ENCODE data around the gene STARD13.
A peak's percentile ranks its signal among the peaks of the same experiment; 100 is the strongest.

The STARD13 gene

DNA sequence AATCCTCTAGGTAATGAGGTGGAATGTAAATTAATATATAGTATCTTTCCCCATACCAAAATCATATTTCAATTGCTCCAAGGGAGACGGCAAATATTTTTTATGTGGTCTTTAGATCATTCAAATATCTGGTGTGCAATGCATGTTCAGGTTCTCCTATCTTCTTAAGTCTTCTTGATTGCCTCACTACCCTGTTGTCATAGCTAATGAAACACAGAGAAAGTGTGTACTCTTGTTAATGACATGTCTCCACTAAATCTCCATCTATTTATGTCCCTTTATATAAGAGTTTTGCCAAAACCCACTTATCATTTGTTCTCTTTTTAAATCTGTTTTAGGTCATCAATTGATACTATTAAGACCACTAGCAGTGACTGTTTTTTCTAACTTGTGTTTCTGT lies 6.6 kb downstream of the STARD13 start:
- H3K9me3 Mint-ChIP-seq, result no peaks in the 10 kb centered on the region
- H3K36me3 Mint-ChIP-seq (ENCODE audit: low read depth), result no peaks in the 10 kb centered on the region
- H3K27me3 Mint-ChIP-seq (ENCODE audit: low read depth), result no peaks in the 10 kb centered on the region
- no peak overlapping the region for H3K4me3 Mint-ChIP-seq
- peaks cover 68% of the 10 kb centered on the region for H3K4me1 Mint-ChIP-seq
- TF ChIP-seq CTCF (IDR thresholded peaks at IDR 0.05; ENCODE audit: unreplicated experiment in 3 of 3), result no peak
- H3K27ac Mint-ChIP-seq, result peak overlapping the region in 2 of 3 experiments; percentile 13 to 46

DNA sequence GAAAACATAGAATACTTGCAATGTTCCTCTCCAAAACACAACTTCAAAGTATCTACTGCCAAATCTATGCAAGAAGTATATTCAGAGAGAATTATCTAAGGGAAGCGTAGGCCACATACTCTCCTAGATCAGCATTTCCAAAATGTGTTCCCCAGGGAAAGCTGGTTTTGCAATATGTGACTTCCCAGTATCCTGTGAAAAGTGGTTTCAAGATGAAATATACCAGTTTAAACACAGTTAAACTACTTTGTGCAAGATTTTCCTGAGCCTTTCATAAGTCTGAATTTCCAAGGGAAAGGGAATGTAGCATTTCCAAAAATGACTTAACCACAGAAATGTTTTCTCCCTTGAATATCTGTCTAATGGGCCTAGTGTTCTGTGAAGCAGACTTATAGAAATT lies 7.6 kb downstream of the STARD13 start:
- Mint-ChIP-seq H3K36me3 (ENCODE audit: low read depth) (no peaks in the 10 kb centered on the region), H3K27ac (peak overlapping the region in 2 of 3 experiments; percentile 13 to 92), H3K27me3 (ENCODE audit: low read depth) (no peaks in the 10 kb centered on the region), H3K4me3 (peak overlapping the region in 1 of 3 experiments; percentile 12), H3K9me3 (no peaks in the 10 kb centered on the region), H3K4me1 (peaks cover 74% of the 10 kb centered on the region)
- no peak for TF ChIP-seq CTCF (IDR thresholded peaks at IDR 0.05; ENCODE audit: unreplicated experiment in 3 of 3)

DNA sequence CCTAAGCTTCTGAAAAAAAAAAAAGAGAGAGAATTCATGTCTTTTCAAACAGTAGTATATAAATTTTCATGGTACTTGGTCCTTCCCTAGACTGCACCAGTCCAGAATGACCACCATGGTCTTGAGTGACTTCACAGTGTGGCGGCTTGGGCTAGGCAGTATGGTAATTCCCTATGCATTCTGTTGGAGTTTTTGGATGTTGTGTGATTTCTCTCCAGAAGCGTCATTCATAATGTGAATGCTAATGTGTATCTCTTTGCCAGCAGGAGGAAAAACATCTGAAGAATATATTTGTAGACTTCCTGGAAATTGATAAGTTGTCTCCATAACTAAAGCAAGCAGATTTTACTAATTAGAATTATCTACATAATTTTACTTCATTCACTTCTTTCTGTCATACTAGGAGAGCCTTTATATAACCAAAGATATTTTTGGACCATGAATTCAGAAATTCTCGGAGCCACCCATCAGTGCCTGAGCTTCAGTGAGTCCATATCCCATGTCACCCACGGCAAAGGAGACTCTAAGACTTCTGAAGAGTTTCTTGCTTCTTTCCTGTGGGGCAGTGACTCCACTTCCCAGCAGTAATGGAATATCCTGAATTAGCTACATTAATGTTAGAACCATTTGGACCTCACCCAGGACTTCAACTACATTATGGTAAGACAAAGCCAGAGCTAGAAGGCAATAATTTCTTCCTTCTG lies 8.4 kb downstream of the STARD13 start:
- peaks cover 79% of the 10 kb centered on the region for H3K4me1 Mint-ChIP-seq
- H3K36me3 Mint-ChIP-seq (ENCODE audit: low read depth), result no peaks in the 10 kb centered on the region
- H3K27ac Mint-ChIP-seq, result peak overlapping the region in 2 of 3 experiments; percentile 13 to 92
- TF ChIP-seq CTCF (IDR thresholded peaks at IDR 0.05; ENCODE audit: unreplicated experiment in 3 of 3), result no peak
- H3K9me3 Mint-ChIP-seq, result no peaks in the 10 kb centered on the region
- H3K4me3 Mint-ChIP-seq, result peak overlapping the region in 1 of 3 experiments; percentile 60
- H3K27me3 Mint-ChIP-seq (ENCODE audit: low read depth), result no peaks in the 10 kb centered on the region

DNA sequence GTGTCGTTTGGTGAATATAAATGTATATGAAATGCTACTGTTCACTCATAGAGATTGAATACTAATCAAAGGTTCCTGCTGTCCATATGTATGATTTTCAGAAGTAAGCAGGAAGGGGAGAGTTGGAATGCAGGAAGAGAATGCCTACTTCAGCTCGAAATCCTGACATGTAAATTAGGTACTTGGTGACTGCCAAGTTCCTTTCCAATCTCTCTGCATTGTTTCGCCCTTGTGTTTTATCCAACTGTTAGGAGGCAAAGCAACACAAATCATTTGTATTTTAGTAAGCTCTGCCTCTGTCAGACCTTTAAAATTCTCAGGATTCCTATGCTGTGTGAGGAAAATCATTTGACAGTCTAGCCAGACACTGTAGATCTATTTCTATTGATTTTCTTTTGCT lies 9.0 kb downstream of the STARD13 start:
- Mint-ChIP-seq H3K36me3 (ENCODE audit: low read depth) (no peaks in the 10 kb centered on the region), H3K27ac (peak overlapping the region; percentile 13 to 92 (median 30)), H3K4me3 (no peak overlapping the region), H3K9me3 (no peaks in the 10 kb centered on the region), H3K4me1 (peaks cover 75% of the 10 kb centered on the region), H3K27me3 (ENCODE audit: low read depth) (no peaks in the 10 kb centered on the region)
- no peak for TF ChIP-seq CTCF (IDR thresholded peaks at IDR 0.05; ENCODE audit: unreplicated experiment in 3 of 3)

DNA sequence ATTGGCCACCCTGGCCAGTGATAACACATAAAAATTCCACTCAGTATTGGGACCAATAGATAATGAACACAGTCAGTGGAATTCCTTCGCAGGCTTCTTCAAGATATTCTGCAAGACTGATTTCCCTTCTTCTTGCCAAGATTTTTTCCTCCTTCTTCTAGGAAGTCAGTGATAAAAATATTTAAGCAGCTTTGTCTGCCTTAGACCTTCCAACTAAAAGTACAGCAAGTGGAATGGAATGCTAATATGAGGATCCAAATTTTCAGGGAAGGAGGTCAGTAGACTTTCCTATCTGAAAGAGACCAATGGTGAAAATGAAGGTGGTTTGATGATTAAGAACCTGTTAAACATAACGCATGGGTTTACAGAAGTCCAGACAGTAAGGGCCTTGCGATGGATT lies 9.6 kb downstream of the STARD13 start:
- Mint-ChIP-seq H3K36me3 (ENCODE audit: low read depth) (no peaks in the 10 kb centered on the region), H3K27ac (peak overlapping the region; percentile 13 to 88 (median 51))

More for the DNA sequence above, 9.6 kb downstream of the STARD13 start:
- no peaks in the 10 kb centered on the region for H3K27me3 Mint-ChIP-seq (ENCODE audit: low read depth)
- TF ChIP-seq CTCF (IDR thresholded peaks at IDR 0.05; ENCODE audit: unreplicated experiment in 3 of 3), result no peak
- H3K4me3 Mint-ChIP-seq, result no peak overlapping the region
- peaks cover 79% of the 10 kb centered on the region for H3K4me1 Mint-ChIP-seq
- no peaks in the 10 kb centered on the region for H3K9me3 Mint-ChIP-seq
